PC-9 (cell line): ENCODE measurements around the gene SYCN. TPM values are rescaled to one million over a fixed set of nuclear protein-coding genes. Genes with fewer than 3 reads are reported as not detected.

Source experiments
- BruUV-seq: library from RNA; stranded (reverse); fragments of 400-500 nt; replicated peaks from 2 replicates; lab custom pipeline; 2021; lab: Mats Ljungman, UMichigan
- CTCF ChIA-PET: fragments of 300-600 bp; sonication (Branson Sonifier 250); formaldehyde crosslinking; loops from one replicate; lab custom pipeline; 2022; ENCODE audit warnings: antibody characterized with exemption; lab: Charles Lee
- POLR2A ChIA-PET: fragments of 300-600 bp; sonication (Branson Sonifier 250); formaldehyde crosslinking; loops from one replicate; lab custom pipeline; 2022; ENCODE audit warnings: antibody characterized with exemption; ENCODE audit not compliant: unreplicated experiment; lab: Charles Lee
- DNase-seq, 2 experiments: peaks; one replicate each; pipeline versions ENCODE4 v3.0.0 to v3.0.0-alpha.2; 2015 to 2022; ENCODE audit warnings: mixed read lengths in 1 of 2
- H2AFZ ChIP-seq: fragments of 200-600 bp; sonication (generic); 2 replicates; pipeline ENCODE4 v1.8.1; 2017; ENCODE audit warnings: antibody characterized with exemption
- H3F3A ChIP-seq: fragments of 200-600 bp; sonication (generic); 2 replicates; pipeline ENCODE4 v1.8.1; 2017; ENCODE audit warnings: antibody characterized with exemption, mild to moderate bottlenecking, low read depth; ENCODE audit not compliant: insufficient read depth
- H3K27ac ChIP-seq: fragments of 200-600 bp; sonication (generic); 2 replicates; pipeline ENCODE4 v1.6.1; 2016; ENCODE audit warnings: mixed run types
- H3K27me3 ChIP-seq: fragments of 200-600 bp; sonication (generic); 2 replicates; pipeline ENCODE4 v1.6.1; 2016; ENCODE audit warnings: low read depth, mixed run types; ENCODE audit not compliant: insufficient read depth
- H3K36me3 ChIP-seq: fragments of 200-600 bp; sonication (generic); 2 replicates; pipeline ENCODE4 v1.6.1; 2016; ENCODE audit warnings: low read depth, mixed run types
- H3K4me1 ChIP-seq: fragments of 200-600 bp; sonication (generic); replicated peaks from 2 replicates; pipeline ENCODE4 v1.6.1; 2016; ENCODE audit warnings: mixed run types; ENCODE audit not compliant: insufficient read depth
- H3K4me2 ChIP-seq: fragments of 200-600 bp; sonication (generic); 2 replicates; pipeline ENCODE4 v1.6.1; 2017; ENCODE audit warnings: mixed run types
- H3K4me3 ChIP-seq: fragments of 200-600 bp; sonication (generic); 2 replicates; pipeline ENCODE4 v1.6.1; 2016; ENCODE audit warnings: mixed run types
- H3K79me2 ChIP-seq: fragments of 200-600 bp; sonication (generic); 2 replicates; pipeline ENCODE4 v1.6.1; 2017; ENCODE audit warnings: low read depth, mixed run types
- H3K9me2 ChIP-seq: fragments of 200-600 bp; sonication (generic); 2 replicates; pipeline ENCODE4 v1.8.1; 2017; ENCODE audit warnings: mild to moderate bottlenecking; ENCODE audit not compliant: insufficient read depth
- H3K9me3 ChIP-seq: fragments of 200-600 bp; sonication (generic); 2 replicates; pipeline ENCODE4 v1.8.1; 2016; ENCODE audit warnings: low read depth; ENCODE audit not compliant: insufficient read depth
- H4K20me1 ChIP-seq: fragments of 200-600 bp; sonication (generic); 2 replicates; pipeline ENCODE4 v1.8.1; 2017; ENCODE audit not compliant: insufficient read depth
- EZH2 ChIP-seq: fragments of 200-600 bp; sonication (generic); IDR thresholded peaks from 2 replicates; pipeline ENCODE4 v1.8.0; 2017; ENCODE audit warnings: antibody characterized with exemption, low read depth
- intact Hi-C: fragments of 100-400 bp; cut with micrococcal nuclease; formaldehyde crosslinking; loops from one replicate; pipeline ENCODE4 v1.10.0; 2022; ENCODE audit not compliant: unreplicated experiment
- total RNA-seq: library from RNA; stranded (reverse); gene quantifications from 2 replicates; pipeline ENCODE4 v1.2.3, GENCODE V29; 2021
- TF ChIP-seq, protein P1 (sequence below): fragments of 200-600 bp; sonication (generic); conservative IDR thresholded peaks from 2 replicates; pipeline ENCODE4 v1.6.1; 2017; ENCODE audit warnings: mixed run types, antibody characterized with exemption, mild to moderate bottlenecking, moderate library complexity

SYCN gene
- total RNA-seq, 1 experiment from 2014 or later: not detected

DNA sequence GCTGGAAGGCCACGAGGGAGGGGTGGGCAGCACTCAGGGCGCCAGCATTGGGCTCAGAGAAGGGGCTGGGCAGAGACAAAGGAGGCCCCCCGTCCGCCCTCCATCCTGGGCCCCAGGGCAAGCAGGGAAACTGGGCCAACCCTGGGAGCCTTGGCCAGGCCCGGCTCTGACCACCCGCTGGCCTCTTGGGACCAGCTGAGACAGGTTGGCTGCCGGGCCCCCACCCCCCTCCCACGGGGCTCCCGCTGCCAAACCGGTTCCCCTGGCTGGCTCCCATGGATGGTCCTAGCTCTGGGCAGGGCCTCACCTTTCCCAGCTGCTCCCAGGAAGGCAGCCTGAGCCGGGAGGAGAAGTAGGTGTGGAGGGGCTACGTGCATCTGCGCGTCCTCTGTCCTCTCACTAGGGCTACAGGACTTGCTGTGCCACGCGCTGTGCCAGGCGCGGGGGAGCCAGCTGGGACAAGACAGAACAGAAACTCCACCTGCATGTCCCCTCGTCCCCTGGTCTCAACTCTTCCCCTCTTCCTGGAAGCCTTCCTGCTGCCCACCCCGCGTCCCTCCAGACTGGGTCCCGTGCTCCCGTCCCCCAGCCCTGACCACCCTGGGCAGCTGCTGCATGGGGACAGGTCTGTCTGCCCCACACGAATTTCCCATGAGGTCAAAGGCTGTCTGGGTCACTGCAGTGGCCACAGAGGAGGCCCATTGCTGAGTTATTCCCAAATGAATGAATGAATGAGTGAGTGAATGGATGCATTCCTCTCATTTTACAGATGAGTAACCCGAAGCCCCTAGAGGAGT, 36.4 kb downstream of the SYCN start:
- H4K20me1 ChIP-seq: peaks cover 37% of the 10 kb centered on the region; the same call in 1 of the 2 replicates
- peak overlapping the region; percentile 94 for H3K4me2 ChIP-seq
- TF ChIP-seq, protein P1, sequence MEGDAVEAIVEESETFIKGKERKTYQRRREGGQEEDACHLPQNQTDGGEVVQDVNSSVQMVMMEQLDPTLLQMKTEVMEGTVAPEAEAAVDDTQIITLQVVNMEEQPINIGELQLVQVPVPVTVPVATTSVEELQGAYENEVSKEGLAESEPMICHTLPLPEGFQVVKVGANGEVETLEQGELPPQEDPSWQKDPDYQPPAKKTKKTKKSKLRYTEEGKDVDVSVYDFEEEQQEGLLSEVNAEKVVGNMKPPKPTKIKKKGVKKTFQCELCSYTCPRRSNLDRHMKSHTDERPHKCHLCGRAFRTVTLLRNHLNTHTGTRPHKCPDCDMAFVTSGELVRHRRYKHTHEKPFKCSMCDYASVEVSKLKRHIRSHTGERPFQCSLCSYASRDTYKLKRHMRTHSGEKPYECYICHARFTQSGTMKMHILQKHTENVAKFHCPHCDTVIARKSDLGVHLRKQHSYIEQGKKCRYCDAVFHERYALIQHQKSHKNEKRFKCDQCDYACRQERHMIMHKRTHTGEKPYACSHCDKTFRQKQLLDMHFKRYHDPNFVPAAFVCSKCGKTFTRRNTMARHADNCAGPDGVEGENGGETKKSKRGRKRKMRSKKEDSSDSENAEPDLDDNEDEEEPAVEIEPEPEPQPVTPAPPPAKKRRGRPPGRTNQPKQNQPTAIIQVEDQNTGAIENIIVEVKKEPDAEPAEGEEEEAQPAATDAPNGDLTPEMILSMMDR: no peak
- TF ChIP-seq EZH2: no peak
- H3K4me3 ChIP-seq: peak overlapping the region; percentile 53
- H3K9me2 ChIP-seq: no peaks in the 10 kb centered on the region
- H3K9me3 ChIP-seq: no peaks in the 10 kb centered on the region
- no peaks in the 10 kb centered on the region for H3K36me3 ChIP-seq
- POLR2A ChIA-PET: interaction anchor here (0.5 kb wide), 1 partner anchor 435 kb away, joined by 4 read pairs; no protein-coding TSS in a partner anchor
- peak; percentile 78 for DNase-seq
- CTCF ChIA-PET: no interaction called here
- 0 out of 2 replicates have a peak overlapping the region, but pooled peaks have one; percentile 37 for H2AFZ ChIP-seq
- no peaks in the 10 kb centered on the region for H3K27me3 ChIP-seq
- peaks cover 18% of the 10 kb centered on the region for H3K79me2 ChIP-seq
- intact Hi-C loops: loop anchor here (1.0 kb wide), 2 partner anchors 13 to 42 kb away; partner anchors contain the start of gene PAK4
- H3K4me1 ChIP-seq: peaks cover 29% of the 10 kb centered on the region
- no TSS peak for BruUV-seq
- H3K27ac ChIP-seq: peak overlapping the region; percentile 71
- H3F3A ChIP-seq: peaks cover 21% of the 10 kb centered on the region

DNA sequence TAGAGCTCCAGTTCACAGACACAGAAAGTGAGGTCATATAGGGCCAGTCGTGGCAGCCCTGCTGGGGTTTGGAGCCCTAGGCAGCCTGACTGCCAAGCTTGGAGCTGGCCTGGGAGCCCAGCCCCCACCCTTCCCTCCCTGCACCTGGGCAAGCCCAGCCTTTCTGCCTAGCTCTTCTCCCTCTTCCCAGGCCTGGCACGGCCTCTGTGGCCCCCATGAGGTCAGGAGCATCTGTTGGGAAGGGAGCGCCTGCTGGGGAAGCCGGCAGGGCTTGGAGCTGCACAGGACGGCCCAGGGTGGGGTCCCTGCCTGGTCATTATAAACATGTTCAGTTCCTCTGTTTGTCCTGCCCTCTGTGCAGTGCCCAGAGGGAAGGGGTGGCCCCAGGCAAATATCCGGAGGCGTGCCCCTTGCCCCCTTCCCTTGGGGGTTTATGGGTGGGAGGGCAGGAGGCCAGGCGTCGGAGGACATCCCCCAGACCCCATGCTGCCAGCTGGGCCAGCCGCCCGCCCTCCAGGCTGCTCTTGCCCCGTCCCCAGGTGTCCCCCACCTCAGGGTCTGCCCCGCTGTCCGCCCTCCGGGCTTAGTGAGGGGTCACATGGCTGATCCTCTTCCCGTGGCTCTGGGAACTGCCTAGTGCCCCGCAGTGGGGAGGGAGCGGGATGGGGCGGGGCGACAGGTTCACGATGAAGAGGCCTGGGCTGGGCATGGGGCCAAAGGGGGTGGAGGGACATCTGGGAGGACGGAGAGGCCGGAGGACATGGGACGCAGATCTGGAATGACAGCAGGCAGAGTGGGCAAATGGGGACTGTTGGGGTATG, 37.3 kb downstream of the SYCN start:
- TF ChIP-seq EZH2: no peak
- TF ChIP-seq, protein P1: no peak
- Histone ChIP-seq H4K20me1 (peaks cover 32% of the 10 kb centered on the region; the same call in 1 of the 2 replicates), H2AFZ (0 out of 2 replicates have a peak overlapping the region, but pooled peaks have one; percentile 37), H3K4me1 (peaks cover 29% of the 10 kb centered on the region), H3K27me3 (no peaks in the 10 kb centered on the region), H3K9me2 (no peaks in the 10 kb centered on the region), H3K4me3 (peak overlapping the region; percentile 53), H3K4me2 (peak overlapping the region; percentile 94), H3K9me3 (no peaks in the 10 kb centered on the region), H3K36me3 (no peaks in the 10 kb centered on the region), H3F3A (peaks cover 21% of the 10 kb centered on the region), H3K79me2 (peaks cover 21% of the 10 kb centered on the region), H3K27ac (peak overlapping the region; percentile 71)
- DNase-seq: peak; percentile 67 to 90
- intact Hi-C loops: loop anchor here (1.0 kb wide), 2 partner anchors 12 to 41 kb away; partner anchors contain the start of gene PAK4
- POLR2A ChIA-PET: interaction anchor here (0.7 kb wide), 1 partner anchor 315 kb away, joined by 17 read pairs; no protein-coding TSS in a partner anchor
- no TSS peak for BruUV-seq
- CTCF ChIA-PET: interaction anchor here (0.6 to 0.9 kb wide), 3 partner anchors 12 to 328 kb away, joined by 3 to 5 read pairs (median 4); no protein-coding TSS in a partner anchor

DNA sequence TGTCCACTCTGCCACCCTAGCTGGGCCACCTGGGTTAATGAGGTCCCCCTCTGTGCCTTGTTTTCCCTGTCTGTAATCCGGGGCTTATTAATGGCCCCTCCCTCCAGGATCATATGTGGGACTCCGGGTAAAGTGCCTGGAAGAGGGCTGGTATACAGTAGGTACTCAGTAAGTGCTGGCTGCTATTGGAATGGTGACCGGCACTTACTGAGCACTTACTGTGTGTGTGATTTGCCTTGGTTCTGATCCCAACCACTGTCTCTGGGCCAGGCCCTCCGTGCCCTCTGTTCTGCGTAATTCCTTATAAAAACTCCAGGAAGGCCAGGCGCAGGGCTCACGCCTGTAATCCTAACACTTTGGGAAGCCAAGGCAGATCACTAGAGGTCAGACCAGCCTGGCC, 38.2 kb downstream of the SYCN start:
- H3K36me3 ChIP-seq: no peaks in the 10 kb centered on the region
- DNase-seq: no peak
- H3K27me3 ChIP-seq: no peaks in the 10 kb centered on the region
- POLR2A ChIA-PET: no interaction called here
- intact Hi-C loops: no loop called here
- H3K4me3 ChIP-seq: no peak overlapping the region
- no peak for TF ChIP-seq EZH2
- TF ChIP-seq, protein P1: no peak
- peaks cover 35% of the 10 kb centered on the region; the same call in 1 of the 2 replicates for H4K20me1 ChIP-seq
- BruUV-seq: no TSS peak
- no peaks in the 10 kb centered on the region for H3K9me2 ChIP-seq
- H3K4me2 ChIP-seq: peak overlapping the region; percentile 94; the same call in 1 of the 2 replicates
- peaks cover 21% of the 10 kb centered on the region for H3K79me2 ChIP-seq
- no peaks in the 10 kb centered on the region for H3K9me3 ChIP-seq
- peaks cover 21% of the 10 kb centered on the region for H3F3A ChIP-seq
- no peak overlapping the region for H3K27ac ChIP-seq
- H2AFZ ChIP-seq: no peak overlapping the region
- H3K4me1 ChIP-seq: peaks cover 29% of the 10 kb centered on the region
- CTCF ChIA-PET: no interaction called here
